ENCODE results near the gene CACNA2D2. TPM values are rescaled to one million over a fixed set of nuclear protein-coding genes. Genes with fewer than 3 reads are reported as not detected.
A peak's percentile ranks its signal among the peaks of the same experiment; 100 is the strongest.

Gene CACNA2D2
- total RNA-seq, 1 donor from 2014 or later, result 0.40 TPM

- peaks cover 48% of the 10 kb centered on the region for H3K4me1 Mint-ChIP-seq (ENCODE audit: low read depth)
Observed at GRCh38 chr3:50322115-50322385, 181.4 kb downstream of the CACNA2D2 start.

GRCh38 chr3:50321336-50322114, 181.9 kb downstream of the CACNA2D2 start:
- TF ChIP-seq CTCF (IDR thresholded peaks at IDR 0.05), result peak; percentile 80
- Mint-ChIP-seq H3K9me3 (ENCODE audit: low read depth) (no peaks in the 10 kb centered on the region), H3K4me3 (ENCODE audit: unreplicated experiment) (peak overlapping the region; percentile 80), H3K36me3 (ENCODE audit: low read depth) (peaks cover 3% of the 10 kb centered on the region), H3K27ac (ENCODE audit: unreplicated experiment) (peak overlapping the region; percentile 96), H3K4me1 (ENCODE audit: low read depth) (peaks cover 50% of the 10 kb centered on the region), H3K27me3 (ENCODE audit: low read depth) (no peaks in the 10 kb centered on the region)
- DNase-seq (ENCODE audit: low spot score), result peak; percentile 96

More at GRCh38 chr3:50322115-50322385, 181.4 kb downstream of the CACNA2D2 start:
- peak; percentile 33 for TF ChIP-seq CTCF (IDR thresholded peaks at IDR 0.05)
- Mint-ChIP-seq H3K4me3 (ENCODE audit: unreplicated experiment) (peak overlapping the region; percentile 80), H3K36me3 (ENCODE audit: low read depth) (peaks cover 3% of the 10 kb centered on the region), H3K27me3 (ENCODE audit: low read depth) (no peaks in the 10 kb centered on the region), H3K9me3 (ENCODE audit: low read depth) (no peaks in the 10 kb centered on the region), H3K27ac (ENCODE audit: unreplicated experiment) (no peak overlapping the region)
- DNase-seq (ENCODE audit: low spot score), result no peak

GRCh38 chr3:50320853-50321335, 182.5 kb downstream of the CACNA2D2 start:
- no peak for TF ChIP-seq CTCF (IDR thresholded peaks at IDR 0.05)
- peak; percentile 86 for DNase-seq (ENCODE audit: low spot score)
- peaks cover 51% of the 10 kb centered on the region for H3K4me1 Mint-ChIP-seq (ENCODE audit: low read depth)
- no peaks in the 10 kb centered on the region for H3K27me3 Mint-ChIP-seq (ENCODE audit: low read depth)
- no peaks in the 10 kb centered on the region for H3K9me3 Mint-ChIP-seq (ENCODE audit: low read depth)
- peaks cover 5% of the 10 kb centered on the region for H3K36me3 Mint-ChIP-seq (ENCODE audit: low read depth)
- peak overlapping the region; percentile 89 for H3K27ac Mint-ChIP-seq (ENCODE audit: unreplicated experiment)
- peak overlapping the region; percentile 86 for H3K4me3 Mint-ChIP-seq (ENCODE audit: unreplicated experiment)

GRCh38 chr3:50319894-50320625, 183.4 kb downstream of the CACNA2D2 start:
- H3K36me3 Mint-ChIP-seq (ENCODE audit: low read depth), result peaks cover 8% of the 10 kb centered on the region

More at GRCh38 chr3:50319894-50320625, 183.4 kb downstream of the CACNA2D2 start:
- no peak for TF ChIP-seq CTCF (IDR thresholded peaks at IDR 0.05)
- H3K4me1 Mint-ChIP-seq (ENCODE audit: low read depth), result peaks cover 51% of the 10 kb centered on the region
- H3K4me3 Mint-ChIP-seq (ENCODE audit: unreplicated experiment), result peak overlapping the region; percentile 86
- DNase-seq (ENCODE audit: low spot score), result no peak
- H3K9me3 Mint-ChIP-seq (ENCODE audit: low read depth), result no peaks in the 10 kb centered on the region
- H3K27ac Mint-ChIP-seq (ENCODE audit: unreplicated experiment), result no peak overlapping the region
- no peaks in the 10 kb centered on the region for H3K27me3 Mint-ChIP-seq (ENCODE audit: low read depth)

Data from chondrocyte (in vitro differentiated cells).